ENCODE measurements around the gene DMRT2. TPM values are rescaled to one million over a fixed set of nuclear protein-coding genes. Genes with fewer than 3 reads are reported as not detected.

Gene DMRT2
- total and polyA plus RNA-seq, 2 of the 13 experiments (the other 11 are each of a cell fraction or from before 2014, with no cell fraction given): not detected

DNA sequence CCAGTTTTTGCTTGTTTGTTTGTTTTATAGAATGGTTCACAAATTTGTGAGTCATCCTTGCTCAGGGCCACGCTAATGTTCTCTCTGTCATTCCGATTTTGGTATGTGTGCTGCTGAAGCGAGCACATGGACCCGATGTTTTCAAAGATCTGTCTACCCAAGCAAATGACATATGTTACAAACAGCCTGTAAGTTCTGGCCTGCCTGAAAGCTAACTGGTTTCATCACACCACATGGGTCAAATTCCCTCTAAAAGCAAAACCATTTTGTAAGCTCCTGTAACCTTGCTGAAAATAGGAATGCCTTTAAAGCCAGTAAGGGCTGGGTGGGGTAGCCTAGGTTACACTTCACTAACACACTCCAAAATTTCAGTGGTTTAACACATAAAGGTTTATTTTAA lies 48.3 kb upstream of the DMRT2 start:
- CTCF ChIA-PET (ENCODE audit: low intra/inter-chr PET ratio, low total read pairs): no interaction called here
- FAIRE-seq (no peak), ATAC-seq (no peak), DNase-seq (ENCODE audit: low spot score) (no peak)
- Histone ChIP-seq H3K79me2 (ENCODE audit: insufficient read depth, low read length) (no peaks in the 10 kb centered on the region), H3K9ac (ENCODE audit: insufficient read depth, low read depth, low read length) (no peak overlapping the region), H4K20me1 (ENCODE audit: insufficient read depth, low read length) (no peaks in the 10 kb centered on the region), H3K27me3 (ENCODE audit: control insufficient read depth in 1 of 2, insufficient read depth in 2 of 2, low read length in 2 of 2) (no peaks in the 10 kb centered on the region), H3K27ac (ENCODE audit: extremely low read length, insufficient read depth, low read length) (no peak overlapping the region), H3K4me2 (ENCODE audit: low read depth, low read length) (no peak overlapping the region), H3K4me3 (replicated peaks in 1 of 3; ENCODE audit: insufficient read depth in 1 of 3, low read depth in 2 of 3, low read length in 3 of 3) (no peak overlapping the region), H3K36me3 (replicated peaks in 1 of 2; ENCODE audit: control insufficient read depth in 1 of 2, insufficient read depth in 2 of 2, low read length in 2 of 2) (no peaks in the 10 kb centered on the region), H2AFZ (ENCODE audit: low read length) (no peak overlapping the region), H3K4me1 (ENCODE audit: insufficient read depth, low read length) (no peaks in the 10 kb centered on the region), H3K9me3 (ENCODE audit: low read length) (no peaks in the 10 kb centered on the region)
- no TSS peak for BruUV-seq (replicated peaks)
- intact Hi-C loops (cut with micrococcal nuclease; ENCODE audit: unreplicated experiment) (loop anchor here (10.0 kb wide), 1 partner anchor 417 kb away; no protein-coding TSS in a partner anchor), in situ Hi-C loops (cut with HindIII; ENCODE audit: extremely low pct_ligation_motif_present, low pct_unique_long_range_greater_than_20kb) (loop anchor here (5.0 kb wide), 1 partner anchor 110 kb away; no protein-coding TSS in a partner anchor)
- WGBS (ENCODE audit: low lambda C conversion rate): 14% methylated on average over 4 of the region's 4 CpGs
- TF ChIP-seq, protein P1, sequence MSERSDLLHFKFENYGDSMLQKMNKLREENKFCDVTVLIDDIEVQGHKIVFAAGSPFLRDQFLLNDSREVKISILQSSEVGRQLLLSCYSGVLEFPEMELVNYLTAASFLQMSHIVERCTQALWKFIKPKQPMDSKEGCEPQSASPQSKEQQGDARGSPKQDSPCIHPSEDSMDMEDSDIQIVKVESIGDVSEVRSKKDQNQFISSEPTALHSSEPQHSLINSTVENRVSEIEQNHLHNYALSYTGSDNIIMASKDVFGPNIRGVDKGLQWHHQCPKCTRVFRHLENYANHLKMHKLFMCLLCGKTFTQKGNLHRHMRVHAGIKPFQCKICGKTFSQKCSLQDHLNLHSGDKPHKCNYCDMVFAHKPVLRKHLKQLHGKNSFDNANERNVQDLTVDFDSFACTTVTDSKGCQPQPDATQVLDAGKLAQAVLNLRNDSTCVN (CRISPR knock-in tag; IDR thresholded peaks at IDR 0.05; ENCODE audit: borderline replicate concordance): no peak
- TF ChIP-seq AHR (CRISPR knock-in tag; IDR thresholded peaks at IDR 0.05) (no peak), JARID2 (CRISPR knock-in tag; IDR thresholded peaks at IDR 0.05; ENCODE audit: insufficient replicate concordance) (no peak), ZNF451 (CRISPR knock-in tag; IDR thresholded peaks at IDR 0.05) (no peak), ZNF569 (CRISPR knock-in tag; IDR thresholded peaks at IDR 0.05; ENCODE audit: borderline replicate concordance) (no peak), PHB2 (IDR thresholded peaks at IDR 0.05; ENCODE audit: partially characterized antibody) (no peak), ZNF570 (CRISPR knock-in tag; IDR thresholded peaks at IDR 0.05; ENCODE audit: borderline replicate concordance) (no peak), ZMYM2 (CRISPR knock-in tag; IDR thresholded peaks at IDR 0.05) (no peak), ZBTB38 (CRISPR knock-in tag; IDR thresholded peaks at IDR 0.05) (no peak), ZNF251 (CRISPR knock-in tag; IDR thresholded peaks at IDR 0.05) (no peak), ZNF670 (CRISPR knock-in tag; IDR thresholded peaks at IDR 0.05; ENCODE audit: borderline replicate concordance) (no peak), ZBTB1 (CRISPR knock-in tag; IDR thresholded peaks at IDR 0.05; ENCODE audit: borderline replicate concordance) (no peak), ZSCAN12 (CRISPR knock-in tag; IDR thresholded peaks at IDR 0.05) (no peak), ZMYM4 (CRISPR knock-in tag; IDR thresholded peaks at IDR 0.05) (no peak), ZNF878 (CRISPR knock-in tag; IDR thresholded peaks at IDR 0.05) (no peak), DNMT3B (CRISPR knock-in tag; conservative IDR thresholded peaks at IDR 0.05) (no peak)
- TF ChIP-seq, protein P2, sequence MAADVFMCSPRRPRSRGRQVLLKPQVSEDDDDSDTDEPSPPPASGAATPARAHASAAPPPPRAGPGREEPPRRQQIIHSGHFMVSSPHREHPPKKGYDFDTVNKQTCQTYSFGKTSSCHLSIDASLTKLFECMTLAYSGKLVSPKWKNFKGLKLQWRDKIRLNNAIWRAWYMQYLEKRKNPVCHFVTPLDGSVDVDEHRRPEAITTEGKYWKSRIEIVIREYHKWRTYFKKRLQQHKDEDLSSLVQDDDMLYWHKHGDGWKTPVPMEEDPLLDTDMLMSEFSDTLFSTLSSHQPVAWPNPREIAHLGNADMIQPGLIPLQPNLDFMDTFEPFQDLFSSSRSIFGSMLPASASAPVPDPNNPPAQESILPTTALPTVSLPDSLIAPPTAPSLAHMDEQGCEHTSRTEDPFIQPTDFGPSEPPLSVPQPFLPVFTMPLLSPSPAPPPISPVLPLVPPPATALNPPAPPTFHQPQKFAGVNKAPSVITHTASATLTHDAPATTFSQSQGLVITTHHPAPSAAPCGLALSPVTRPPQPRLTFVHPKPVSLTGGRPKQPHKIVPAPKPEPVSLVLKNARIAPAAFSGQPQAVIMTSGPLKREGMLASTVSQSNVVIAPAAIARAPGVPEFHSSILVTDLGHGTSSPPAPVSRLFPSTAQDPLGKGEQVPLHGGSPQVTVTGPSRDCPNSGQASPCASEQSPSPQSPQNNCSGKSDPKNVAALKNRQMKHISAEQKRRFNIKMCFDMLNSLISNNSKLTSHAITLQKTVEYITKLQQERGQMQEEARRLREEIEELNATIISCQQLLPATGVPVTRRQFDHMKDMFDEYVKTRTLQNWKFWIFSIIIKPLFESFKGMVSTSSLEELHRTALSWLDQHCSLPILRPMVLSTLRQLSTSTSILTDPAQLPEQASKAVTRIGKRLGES (CRISPR knock-in tag; IDR thresholded peaks at IDR 0.05; ENCODE audit: borderline replicate concordance): no peak
- TF ChIP-seq, protein P3, sequence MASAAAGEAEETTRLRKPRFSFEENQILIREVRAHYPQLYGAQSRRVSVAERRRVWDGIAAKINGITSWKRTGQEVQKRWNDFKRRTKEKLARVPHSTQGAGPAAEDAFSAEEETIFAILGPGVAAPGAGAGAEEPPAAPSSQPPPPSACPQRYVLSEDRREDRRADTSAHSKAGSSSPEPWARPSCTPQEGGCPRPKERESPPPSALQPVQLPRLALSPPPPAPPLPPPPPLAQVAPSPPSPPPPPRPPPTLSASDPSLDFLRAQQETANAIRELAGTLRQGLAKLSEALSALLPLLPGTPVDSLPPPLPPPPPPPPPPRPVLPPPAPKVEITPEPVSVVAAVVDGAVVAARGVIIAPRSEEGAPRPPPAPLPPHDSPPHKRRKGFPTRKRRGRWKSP (CRISPR knock-in tag; IDR thresholded peaks at IDR 0.05): no peak
- TF ChIP-seq, protein P4, sequence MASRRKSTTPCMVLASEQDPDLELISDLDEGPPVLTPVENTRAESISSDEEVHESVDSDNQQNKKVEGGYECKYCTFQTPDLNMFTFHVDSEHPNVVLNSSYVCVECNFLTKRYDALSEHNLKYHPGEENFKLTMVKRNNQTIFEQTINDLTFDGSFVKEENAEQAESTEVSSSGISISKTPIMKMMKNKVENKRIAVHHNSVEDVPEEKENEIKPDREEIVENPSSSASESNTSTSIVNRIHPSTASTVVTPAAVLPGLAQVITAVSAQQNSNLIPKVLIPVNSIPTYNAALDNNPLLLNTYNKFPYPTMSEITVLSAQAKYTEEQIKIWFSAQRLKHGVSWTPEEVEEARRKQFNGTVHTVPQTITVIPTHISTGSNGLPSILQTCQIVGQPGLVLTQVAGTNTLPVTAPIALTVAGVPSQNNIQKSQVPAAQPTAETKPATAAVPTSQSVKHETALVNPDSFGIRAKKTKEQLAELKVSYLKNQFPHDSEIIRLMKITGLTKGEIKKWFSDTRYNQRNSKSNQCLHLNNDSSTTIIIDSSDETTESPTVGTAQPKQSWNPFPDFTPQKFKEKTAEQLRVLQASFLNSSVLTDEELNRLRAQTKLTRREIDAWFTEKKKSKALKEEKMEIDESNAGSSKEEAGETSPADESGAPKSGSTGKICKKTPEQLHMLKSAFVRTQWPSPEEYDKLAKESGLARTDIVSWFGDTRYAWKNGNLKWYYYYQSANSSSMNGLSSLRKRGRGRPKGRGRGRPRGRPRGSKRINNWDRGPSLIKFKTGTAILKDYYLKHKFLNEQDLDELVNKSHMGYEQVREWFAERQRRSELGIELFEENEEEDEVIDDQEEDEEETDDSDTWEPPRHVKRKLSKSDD (CRISPR knock-in tag; IDR thresholded peaks at IDR 0.05; ENCODE audit: low read depth): no peak
- POLR2A ChIA-PET: no interaction called here

Data from HepG2 (cell line).